Type B pancreatic cell (in vitro differentiated cells): ENCODE results near the gene SPRN. TPM values are rescaled to one million over a fixed set of nuclear protein-coding genes. Genes with fewer than 3 reads are reported as not detected.

Experiments used
- DNase-seq: peaks from one replicate; pipeline ENCODE4 v3.0.0; 2021; ENCODE audit warnings: mixed read lengths; ENCODE audit not compliant: unreplicated experiment; ENCODE audit errors: extremely low spot score
- H3K27ac Mint-ChIP-seq: 2 replicates; pipeline ENCODE4 v1.8.0; 2021; ENCODE audit warnings: mild to moderate bottlenecking, mixed read lengths
- H3K27me3 Mint-ChIP-seq: 2 replicates; pipeline ENCODE4 v1.8.0; 2021; ENCODE audit warnings: mixed read lengths
- H3K36me3 Mint-ChIP-seq: 2 replicates; pipeline ENCODE4 v1.8.0; 2021; ENCODE audit warnings: mixed read lengths
- H3K4me1 Mint-ChIP-seq: one replicate; pipeline ENCODE4 v1.8.0; 2021; ENCODE audit warnings: mixed read lengths; ENCODE audit not compliant: unreplicated experiment
- H3K4me3 Mint-ChIP-seq: 2 replicates; pipeline ENCODE4 v1.8.0; 2021; ENCODE audit warnings: mild to moderate bottlenecking, mixed read lengths
- H3K9me3 Mint-ChIP-seq: 2 replicates; pipeline ENCODE4 v1.8.0; 2021; ENCODE audit warnings: mixed read lengths
- CTCF ChIP-seq: fragments of 200-600 bp; sonication (generic); conservative IDR thresholded peaks from 2 replicates; pipeline ENCODE4 v1.5.0; 2021; ENCODE audit warnings: antibody characterized with exemption, mild to moderate bottlenecking
- total RNA-seq: library from RNA; stranded (reverse); gene quantifications from 2 replicates; pipeline ENCODE4 v1.2.1, GENCODE V29; 2021; ENCODE audit warnings: low replicate concordance

SPRN gene
- total RNA-seq, 1 donor from 2014 or later, result 0.56 TPM

DNA sequence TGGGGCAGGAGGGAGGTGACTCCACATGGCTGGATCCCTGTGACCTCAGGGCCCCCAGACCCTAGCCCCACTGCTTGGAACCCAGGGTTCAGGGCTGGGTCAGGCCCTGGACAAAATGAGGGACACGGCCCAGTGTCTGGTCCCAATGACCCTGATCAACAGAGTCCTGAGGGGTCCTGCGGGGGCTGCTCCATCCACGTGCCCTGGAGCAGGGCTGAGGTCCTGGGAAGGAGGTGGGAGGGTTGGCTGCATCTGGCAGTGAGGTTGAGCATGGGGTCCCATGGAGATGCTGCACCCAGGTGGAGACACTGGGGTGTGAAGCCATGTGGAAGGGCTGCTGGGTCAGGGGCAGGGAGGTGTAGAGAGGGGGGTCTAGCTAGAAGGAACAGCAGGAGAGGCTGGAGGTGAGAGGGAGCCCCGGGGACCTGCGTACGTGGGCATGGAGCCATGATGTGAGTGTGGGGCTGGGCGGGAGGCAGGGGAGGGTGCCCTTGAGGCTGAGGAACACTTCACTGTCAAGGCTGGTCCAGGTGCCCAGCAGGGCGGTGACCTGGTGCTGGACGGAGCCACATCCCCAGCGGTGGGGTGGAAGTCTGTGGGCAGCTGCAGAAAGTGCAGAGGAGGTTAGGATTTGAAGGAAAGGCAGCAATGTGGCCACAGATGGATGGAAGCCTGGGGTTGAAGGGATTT is 29.9 kb upstream of the SPRN start:
- Mint-ChIP-seq H3K9me3 (peaks cover 3% of the 10 kb centered on the region), H3K4me1 (no peaks in the 10 kb centered on the region), H3K27me3 (no peaks in the 10 kb centered on the region), H3K4me3 (no peak overlapping the region), H3K27ac (no peak overlapping the region), H3K36me3 (no peaks in the 10 kb centered on the region)
- no peak for TF ChIP-seq CTCF
- DNase-seq, result peak; percentile 60

DNA sequence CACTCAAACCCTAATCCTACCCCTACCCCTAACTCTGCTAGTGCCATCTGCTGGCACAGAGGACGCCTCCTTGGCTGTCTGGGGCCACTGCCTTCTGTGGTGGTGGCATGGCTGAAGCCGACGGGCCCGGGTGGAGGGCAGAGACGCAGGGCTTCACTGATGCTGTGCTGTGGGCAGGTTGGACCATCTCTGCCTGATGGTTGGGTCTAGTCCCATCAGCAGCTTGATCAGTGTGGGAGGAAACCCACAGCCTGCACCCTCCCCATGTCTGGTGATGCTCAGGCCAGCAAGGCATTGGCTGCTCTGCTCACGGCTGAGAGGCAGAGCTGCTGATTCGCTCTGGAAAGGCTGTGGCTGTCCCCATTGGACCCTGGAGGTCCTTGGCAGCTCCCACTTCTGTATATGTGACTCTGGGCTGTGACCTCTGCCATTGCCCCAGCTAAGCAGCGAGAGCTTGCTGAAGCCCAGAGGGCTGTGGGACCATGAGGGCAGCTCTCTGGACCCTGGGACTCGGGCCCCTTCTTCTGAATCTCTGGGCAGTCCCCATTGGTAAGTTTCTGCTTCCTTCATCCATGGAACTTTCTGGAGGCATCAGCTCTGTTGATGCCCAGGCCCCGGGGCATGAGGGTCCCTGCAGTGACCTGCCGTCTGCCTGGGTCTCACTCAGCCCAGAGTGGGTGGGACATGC is 29.2 kb upstream of the SPRN start, which contains the start of gene SCART1:
TSS of gene SCART1 (plus strand) at position 430 of the 688 bp plus-strand sequence. CDS start at position 483, 53 bp downstream.
- no peak for TF ChIP-seq CTCF
- Mint-ChIP-seq H3K4me3 (no peak within 1 kb of the TSS), H3K36me3 (no peaks in the 10 kb centered on the region), H3K27me3 (no peaks in the 10 kb centered on the region), H3K27ac (no peak within 1 kb of the TSS), H3K4me1 (no peaks in the 10 kb centered on the region), H3K9me3 (peaks cover 3% of the 10 kb centered on the region)
- DNase-seq, result peak; percentile 60

- Mint-ChIP-seq H3K4me3 (no peak overlapping the region), H3K27ac (no peak overlapping the region), H3K4me1 (no peaks in the 10 kb centered on the region), H3K27me3 (no peaks in the 10 kb centered on the region), H3K36me3 (no peaks in the 10 kb centered on the region), H3K9me3 (peaks cover 8% of the 10 kb centered on the region)
- TF ChIP-seq CTCF, result no peak
- DNase-seq, result no peak
These were observed 28.0 kb upstream of the SPRN start for GRCh38 chr10:133452453-133452852.

- Mint-ChIP-seq H3K27me3 (no peaks in the 10 kb centered on the region), H3K9me3 (peaks cover 13% of the 10 kb centered on the region), H3K36me3 (no peaks in the 10 kb centered on the region)
These were observed 26.9 kb upstream of the SPRN start for GRCh38 chr10:133451346-133451745.

GRCh38 chr10:133448120-133448519 is 23.7 kb upstream of the SPRN start:
- DNase-seq, result no peak
- no peaks in the 10 kb centered on the region for H3K36me3 Mint-ChIP-seq
- H3K4me3 Mint-ChIP-seq, result no peak overlapping the region
- no peak for TF ChIP-seq CTCF
- H3K4me1 Mint-ChIP-seq, result no peaks in the 10 kb centered on the region
- H3K9me3 Mint-ChIP-seq, result peaks cover 13% of the 10 kb centered on the region
- no peak overlapping the region for H3K27ac Mint-ChIP-seq
- no peaks in the 10 kb centered on the region for H3K27me3 Mint-ChIP-seq

More at GRCh38 chr10:133451346-133451745, 26.9 kb upstream of the SPRN start:
- Mint-ChIP-seq H3K4me3 (no peak overlapping the region), H3K4me1 (no peaks in the 10 kb centered on the region), H3K27ac (no peak overlapping the region)
- no peak for TF ChIP-seq CTCF
- no peak for DNase-seq
